A549 (cell line): ENCODE results near the gene RPL31.

Experiments
- POLR2A ChIP-seq: IDR thresholded peaks from 2 replicates; pipeline ENCODE4 v1.6.1; 2012; ENCODE audit warnings: mild to moderate bottlenecking, low read length
- TF ChIP-seq, protein P1 (sequence below): fragments of >200 bp; sonication (Bioruptor Twin); formaldehyde crosslinking; IDR thresholded peaks from 3 replicates; pipeline ENCODE4 v1.5.1; 2016

DNA sequence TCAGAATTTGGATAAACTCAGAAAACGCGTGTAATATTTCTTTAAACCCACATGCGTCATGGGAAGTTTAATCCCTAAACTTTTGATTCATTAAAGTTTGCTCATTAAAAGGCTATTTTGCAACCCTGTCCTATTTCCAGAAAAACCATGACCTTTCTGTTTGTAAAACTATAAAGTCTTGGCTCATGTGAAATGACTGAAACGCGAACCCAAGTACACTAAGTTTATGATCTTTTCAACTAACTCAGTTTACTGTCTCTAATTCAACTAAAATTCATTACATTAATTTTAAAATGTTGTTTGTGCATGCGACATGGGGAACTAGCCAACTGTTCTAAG lies 3.9 kb upstream of the RPL31 start:
- TF ChIP-seq, protein P1, sequence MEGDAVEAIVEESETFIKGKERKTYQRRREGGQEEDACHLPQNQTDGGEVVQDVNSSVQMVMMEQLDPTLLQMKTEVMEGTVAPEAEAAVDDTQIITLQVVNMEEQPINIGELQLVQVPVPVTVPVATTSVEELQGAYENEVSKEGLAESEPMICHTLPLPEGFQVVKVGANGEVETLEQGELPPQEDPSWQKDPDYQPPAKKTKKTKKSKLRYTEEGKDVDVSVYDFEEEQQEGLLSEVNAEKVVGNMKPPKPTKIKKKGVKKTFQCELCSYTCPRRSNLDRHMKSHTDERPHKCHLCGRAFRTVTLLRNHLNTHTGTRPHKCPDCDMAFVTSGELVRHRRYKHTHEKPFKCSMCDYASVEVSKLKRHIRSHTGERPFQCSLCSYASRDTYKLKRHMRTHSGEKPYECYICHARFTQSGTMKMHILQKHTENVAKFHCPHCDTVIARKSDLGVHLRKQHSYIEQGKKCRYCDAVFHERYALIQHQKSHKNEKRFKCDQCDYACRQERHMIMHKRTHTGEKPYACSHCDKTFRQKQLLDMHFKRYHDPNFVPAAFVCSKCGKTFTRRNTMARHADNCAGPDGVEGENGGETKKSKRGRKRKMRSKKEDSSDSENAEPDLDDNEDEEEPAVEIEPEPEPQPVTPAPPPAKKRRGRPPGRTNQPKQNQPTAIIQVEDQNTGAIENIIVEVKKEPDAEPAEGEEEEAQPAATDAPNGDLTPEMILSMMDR = no peak
- no peak for TF ChIP-seq POLR2A
